Stimulated activated CD8-positive, alpha-beta memory T cell treated with anti-CD3 and anti-CD28 coated beads, Interleukin-7, amount 100 ng/mL, for 48 hours (primary cell): ENCODE results near the gene PPP1R14C.

Experiments
- DNase-seq, 2 donors: peaks; one replicate each; pipeline ENCODE4 v3.0.0-alpha.2; 2020; ENCODE audit warnings: low read depth in 1 of 2; ENCODE audit errors: extremely low read depth in 1 of 2

PPP1R14C gene

DNA sequence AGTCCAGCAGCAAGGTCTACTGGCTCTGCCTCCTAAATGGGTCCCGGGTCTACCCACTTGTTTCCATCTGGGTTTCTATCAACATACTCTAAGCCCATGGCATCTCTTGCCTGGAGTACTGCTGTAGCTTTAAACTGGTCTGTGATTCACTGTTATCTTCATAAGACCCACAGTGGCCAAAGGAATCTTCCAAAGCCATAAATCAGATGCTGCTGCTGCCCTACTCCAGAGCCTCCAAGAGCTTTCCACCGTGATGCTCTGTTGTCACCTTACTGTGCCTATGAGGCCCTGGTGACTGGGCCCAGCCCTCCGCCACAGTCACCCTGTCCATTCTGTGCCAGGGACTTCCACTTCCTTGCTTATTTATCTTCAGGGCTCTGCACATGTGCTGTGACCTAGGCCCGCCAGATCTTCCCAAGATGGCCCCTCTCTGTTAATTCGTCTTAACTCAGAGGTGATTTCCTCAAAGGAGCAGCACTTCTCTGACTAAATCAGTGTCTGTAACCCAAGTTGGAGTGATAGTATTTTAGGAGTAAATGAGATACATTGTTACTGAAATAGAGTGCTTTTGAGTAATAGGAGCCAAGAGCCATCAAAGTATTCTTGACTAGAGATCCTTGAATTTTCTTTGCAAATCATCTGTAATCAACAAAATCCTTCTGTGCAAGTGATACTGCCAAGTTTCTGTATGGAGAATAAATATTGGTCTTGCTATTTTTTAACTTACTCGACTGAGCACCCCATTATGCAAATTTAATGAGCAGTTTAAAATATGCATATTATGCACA, 102.5 kb downstream of the PPP1R14C start:
- no peak for DNase-seq

DNA sequence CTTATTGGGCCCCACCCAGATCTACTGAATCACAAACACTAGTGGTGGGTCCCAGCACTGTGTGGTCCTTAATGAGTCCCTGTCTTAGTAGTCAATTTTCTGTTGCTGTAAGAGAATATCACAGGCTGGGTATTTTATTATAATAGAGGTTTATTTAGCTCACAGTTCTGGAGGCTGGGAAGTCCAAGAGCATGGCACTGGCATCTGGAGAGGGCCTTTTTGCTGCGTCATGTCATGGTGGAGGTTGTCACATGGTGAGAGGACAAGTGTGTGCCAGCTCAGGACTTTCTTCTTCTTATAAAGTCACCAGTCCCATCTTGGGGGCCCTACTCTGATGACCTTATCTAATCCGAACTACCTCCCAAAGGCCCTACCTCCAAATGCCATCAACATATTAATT, 105.0 kb downstream of the PPP1R14C start:
- DNase-seq, result no peak

DNA sequence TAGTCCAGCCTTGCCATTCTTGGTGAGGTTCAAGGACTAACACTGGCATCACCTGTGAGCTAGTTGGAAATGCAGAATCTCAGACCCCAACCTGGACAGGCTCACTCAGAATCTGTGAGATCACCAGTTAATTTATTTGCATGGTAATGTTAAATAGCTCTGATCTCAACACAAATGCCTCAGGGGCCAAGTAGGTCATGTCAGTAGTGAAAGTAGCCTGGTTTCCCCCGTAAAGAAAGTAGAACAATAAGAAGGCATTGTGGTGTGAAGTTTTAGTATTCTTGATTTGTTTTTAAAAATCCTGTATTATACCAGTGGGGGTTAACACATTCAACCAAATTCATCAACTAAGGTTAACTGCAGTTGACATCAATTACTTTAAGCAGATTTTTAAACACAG, 105.5 kb downstream of the PPP1R14C start:
- DNase-seq, result no peak

DNA sequence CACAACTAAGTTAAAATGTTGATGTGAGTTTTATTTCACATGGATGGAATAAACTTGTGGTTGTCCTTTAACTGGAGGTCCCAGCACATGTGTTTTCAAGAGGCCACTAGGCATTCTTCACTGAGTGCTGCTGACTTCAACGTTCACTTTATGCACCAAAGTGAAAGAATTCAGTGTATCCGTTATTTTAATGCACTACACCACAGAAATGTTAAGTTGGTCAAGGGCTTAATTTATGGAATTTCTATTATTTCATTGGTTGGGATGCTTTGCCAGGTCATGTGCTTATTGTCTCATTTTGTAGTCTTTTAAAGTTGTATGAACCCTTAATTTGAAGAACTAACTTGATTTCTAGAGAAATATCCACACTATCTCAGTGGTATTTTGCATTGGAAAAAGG, 106.4 kb downstream of the PPP1R14C start:
- no peak for DNase-seq

DNA sequence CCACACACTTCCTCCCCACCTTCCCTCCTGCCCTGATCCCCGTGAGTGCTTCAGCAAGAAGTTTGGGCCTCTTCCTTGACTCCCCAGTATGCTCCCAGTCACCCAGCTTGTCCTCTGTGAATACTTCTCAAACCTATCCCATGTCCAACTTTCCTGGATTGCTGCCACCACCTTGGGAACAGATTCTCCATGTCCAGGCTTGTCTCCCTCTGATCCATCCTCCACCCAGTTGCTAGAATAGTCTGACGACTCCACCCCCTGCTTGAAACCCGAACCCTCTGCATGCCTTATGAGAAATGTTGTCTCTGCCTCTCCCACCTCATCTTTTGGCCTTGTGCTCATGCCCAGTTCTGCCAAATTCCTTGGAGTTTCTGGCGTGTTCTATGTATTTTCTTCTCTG, 108.0 kb downstream of the PPP1R14C start:
- DNase-seq, result no peak

- DNase-seq, result no peak
Measured at GRCh38 chr6:150251566-150252186, 108.8 kb downstream of the PPP1R14C start.

GRCh38 chr6:150252714-150253444, 110.0 kb downstream of the PPP1R14C start:
- DNase-seq, result no peak

GRCh38 chr6:150253489-150253888, 110.6 kb downstream of the PPP1R14C start:
- no peak for DNase-seq

DNA sequence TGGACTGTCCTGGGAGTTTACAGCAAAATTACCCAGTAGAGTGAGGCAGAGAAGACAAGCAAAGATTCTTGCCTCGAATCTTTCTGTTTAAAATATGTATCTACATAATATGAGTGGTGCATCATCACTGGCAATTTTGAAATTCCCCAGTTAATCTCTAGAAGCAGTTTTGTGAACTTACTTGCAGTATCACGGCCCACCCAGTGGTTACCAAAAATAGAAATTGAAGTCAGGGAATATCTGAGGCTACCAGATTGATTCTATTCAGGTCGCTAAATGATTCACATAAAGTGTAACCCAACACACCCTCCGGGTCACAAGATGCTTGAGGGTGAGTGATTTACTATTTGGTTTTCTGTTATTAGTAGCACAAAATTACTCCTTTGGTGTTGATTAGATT, 111.9 kb downstream of the PPP1R14C start:
- DNase-seq, result no peak

DNA sequence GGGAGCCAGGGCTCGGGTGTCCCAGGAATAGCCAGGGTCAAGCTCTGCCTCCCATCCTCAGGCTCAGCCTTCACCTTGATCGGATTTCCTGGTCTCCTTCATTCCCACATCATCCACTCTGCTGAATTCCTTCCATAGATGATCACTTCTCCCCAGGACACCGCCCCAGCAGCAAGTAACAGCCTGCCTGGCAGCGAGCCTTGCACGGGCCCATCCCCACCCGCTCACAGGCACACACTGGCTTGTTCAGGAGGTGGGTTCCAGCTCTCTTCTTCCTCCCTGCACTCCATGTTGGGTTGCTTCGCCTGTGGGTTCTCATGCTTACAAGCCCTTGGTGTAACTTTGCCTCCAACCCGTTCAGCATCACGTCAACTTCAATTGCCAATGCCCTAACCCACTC, 113.0 kb downstream of the PPP1R14C start:
- DNase-seq, result no peak

DNA sequence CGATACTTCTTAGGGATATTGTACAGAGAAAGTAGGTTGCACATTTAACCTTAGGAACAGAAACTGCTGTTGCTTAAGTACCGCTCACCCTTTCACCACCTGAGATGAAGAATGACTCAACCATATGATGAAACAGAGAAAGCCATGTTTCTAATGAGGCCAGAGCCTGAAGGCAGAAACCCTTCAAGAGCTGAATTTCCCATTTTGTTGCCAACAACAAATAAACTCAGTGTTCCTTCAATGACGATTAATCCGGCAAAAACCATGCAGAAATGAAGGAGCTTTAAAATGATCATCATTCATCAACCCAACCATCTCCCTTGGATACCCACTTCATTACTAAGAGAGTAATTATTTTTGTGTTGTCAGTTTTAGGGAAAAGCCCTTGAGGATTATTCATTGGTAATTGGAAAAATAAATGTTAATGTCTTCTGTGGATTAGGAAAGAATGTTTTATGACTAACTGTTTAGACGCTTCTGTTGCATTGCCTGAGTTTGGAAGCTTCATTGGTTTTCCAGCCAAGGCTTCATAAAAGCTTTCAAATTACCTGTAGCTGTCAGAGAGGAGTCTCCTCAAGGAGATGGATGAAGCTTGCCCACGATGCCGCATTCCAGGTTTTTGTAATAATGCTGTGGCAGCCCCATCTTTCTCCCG, 113.9 kb downstream of the PPP1R14C start:
- no peak for DNase-seq

DNA sequence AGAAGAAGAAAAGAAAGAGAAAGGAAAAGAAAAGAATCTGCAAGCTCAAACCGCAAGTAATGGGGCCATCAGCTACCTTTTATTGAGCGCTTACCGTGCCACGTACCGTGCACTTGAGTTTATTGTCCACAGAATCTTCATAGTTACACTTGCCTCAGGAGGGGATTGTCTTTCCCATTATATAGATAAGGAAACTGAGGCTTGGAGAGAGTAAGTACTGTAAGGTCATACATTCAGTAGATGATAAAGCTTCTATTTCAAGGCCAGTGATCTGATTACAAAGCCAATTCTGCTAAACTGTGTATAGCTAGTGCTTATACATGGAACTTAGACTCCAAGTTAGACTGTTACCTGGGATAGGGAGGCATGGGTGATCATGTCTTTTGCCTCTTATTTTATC, 115.5 kb downstream of the PPP1R14C start:
- DNase-seq, result no peak

- DNase-seq, result no peak
Measured at GRCh38 chr6:150260931-150261330, 118.1 kb downstream of the PPP1R14C start.

GRCh38 chr6:150261997-150262697, 119.3 kb downstream of the PPP1R14C start:
- no peak for DNase-seq

- DNase-seq, result no peak
Measured at GRCh38 chr6:150263765-150264404, 121.0 kb downstream of the PPP1R14C start.

DNA sequence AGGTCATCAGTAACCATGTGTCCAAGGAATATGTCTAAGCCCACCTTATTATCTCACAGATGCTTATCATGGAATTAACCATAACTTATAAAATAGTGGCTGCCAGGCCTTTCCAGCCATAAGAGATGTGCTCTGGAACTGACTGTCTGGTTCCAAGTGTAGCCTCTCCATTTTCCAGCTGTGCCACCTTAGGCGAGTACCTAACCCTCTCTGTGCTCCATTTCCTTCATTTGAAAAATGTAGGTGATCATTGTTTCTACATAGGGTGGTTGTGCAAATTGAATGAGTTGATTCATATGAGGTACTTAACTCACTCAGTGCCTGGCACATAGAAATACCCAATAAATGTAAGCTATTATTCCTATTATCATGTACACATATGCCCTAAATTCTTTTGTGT, 123.5 kb downstream of the PPP1R14C start:
- DNase-seq, result no peak

GRCh38 chr6:150266963-150267685, 124.3 kb downstream of the PPP1R14C start:
- DNase-seq, result no peak

DNA sequence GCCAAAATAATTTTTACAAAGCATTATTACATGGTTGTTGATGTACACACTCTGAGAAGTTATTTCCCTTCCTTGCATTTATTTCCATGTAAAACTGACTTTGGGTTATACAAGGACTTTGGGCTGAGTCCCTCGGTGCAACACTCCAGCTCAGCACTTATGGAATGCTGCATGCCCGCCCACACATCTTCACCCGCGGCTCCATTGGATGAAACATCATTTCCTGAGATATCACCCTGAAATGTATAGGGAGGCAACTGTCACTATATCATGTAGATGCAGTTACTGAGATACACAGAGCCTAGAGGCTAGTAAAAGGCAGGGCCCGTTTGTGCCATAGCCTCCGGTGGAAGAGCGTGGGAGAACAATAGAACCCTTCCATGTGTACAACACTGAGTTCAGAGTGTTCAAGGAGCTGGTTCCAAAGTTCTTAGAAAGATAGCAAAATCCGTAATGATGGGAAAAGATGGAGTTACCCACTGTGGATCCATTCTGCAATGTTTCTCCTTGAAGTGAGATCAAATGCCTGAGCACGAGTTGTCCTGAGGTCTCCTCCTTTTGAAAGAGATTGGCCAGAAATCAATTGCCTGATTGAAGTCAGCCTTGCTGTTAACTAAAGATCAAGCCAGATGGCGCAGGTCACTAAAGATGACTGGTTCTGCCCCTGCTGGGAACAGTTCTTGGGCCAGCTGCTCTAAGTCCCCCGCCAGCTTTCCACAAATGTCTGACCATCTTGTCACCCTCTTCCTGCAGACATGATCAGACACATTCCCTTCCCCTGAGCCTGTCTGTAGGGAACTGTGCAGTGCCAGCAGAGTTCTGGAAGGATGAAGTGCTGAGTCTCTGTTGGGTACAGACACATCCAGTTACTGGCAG, 125.1 kb downstream of the PPP1R14C start:
- DNase-seq, result no peak
